Fibroblast of skin of left biceps (primary cell): Measurements from ENCODE around the gene ST7.
"Not testable (repeated sequence)": the region's sequence is repeated elsewhere in the genome, so short reads cannot be mapped to it uniquely, and the experiment has no call there.

Source experiments
- DNase-seq, 2 experiments: peaks; one replicate each; pipeline ENCODE4 v3.0.0-alpha.2; 2013; ENCODE audit warnings: low read depth in 2 of 2

The ST7 gene

DNA sequence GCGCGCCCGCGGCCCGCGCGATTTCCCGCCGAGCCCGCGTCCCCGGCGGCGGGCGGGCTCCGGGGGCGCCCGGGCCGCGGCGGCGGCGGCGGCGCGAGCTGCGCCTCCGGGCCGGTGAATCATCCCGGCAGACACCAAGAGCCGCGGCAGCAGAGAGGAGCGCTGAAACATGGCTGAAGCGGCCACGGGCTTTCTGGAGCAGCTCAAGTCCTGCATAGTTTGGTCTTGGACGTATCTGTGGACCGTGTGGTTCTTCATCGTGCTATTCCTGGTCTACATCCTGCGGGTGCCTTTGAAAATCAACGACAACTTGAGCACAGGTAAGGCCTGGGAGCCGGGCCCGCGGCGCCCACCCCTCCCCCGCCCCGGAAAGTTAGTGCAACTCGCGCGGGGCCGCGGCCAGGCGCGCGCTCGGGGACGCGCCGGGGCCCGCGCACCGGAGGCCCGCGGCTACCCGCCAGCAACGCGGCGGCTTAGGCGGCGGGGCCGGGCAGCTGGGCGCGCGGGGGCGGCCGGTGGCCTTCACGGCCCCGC is at the start of gene ST7:
TSS of gene ST7 (plus strand) at position 130 of the 534 bp plus-strand sequence. CDS start at position 170, 40 bp downstream.
- no peak for DNase-seq

- no peak for DNase-seq
These were observed 46.9 kb upstream of the ST7 start for GRCh38 chr7:116906391-116906790.

DNA sequence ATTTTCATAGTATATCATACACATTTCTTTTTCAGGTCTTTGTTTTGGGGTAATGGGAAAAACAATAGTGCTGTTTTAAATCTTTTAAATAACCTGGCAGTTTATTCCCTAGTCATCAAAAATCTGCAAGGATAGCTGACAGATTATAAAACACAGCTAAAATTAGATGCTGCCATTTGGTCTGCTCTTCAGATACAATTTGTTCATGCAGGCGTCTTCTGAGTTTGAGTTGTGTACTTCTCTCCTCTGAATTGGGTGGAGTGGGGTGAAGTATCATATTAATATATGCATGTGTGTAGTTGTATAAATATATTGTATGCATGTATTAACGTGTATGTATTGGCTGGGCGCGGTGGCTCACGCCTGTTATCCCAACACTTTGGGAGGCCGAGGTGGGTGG is 42.9 kb upstream of the ST7 start:
- DNase-seq: no peak

DNA sequence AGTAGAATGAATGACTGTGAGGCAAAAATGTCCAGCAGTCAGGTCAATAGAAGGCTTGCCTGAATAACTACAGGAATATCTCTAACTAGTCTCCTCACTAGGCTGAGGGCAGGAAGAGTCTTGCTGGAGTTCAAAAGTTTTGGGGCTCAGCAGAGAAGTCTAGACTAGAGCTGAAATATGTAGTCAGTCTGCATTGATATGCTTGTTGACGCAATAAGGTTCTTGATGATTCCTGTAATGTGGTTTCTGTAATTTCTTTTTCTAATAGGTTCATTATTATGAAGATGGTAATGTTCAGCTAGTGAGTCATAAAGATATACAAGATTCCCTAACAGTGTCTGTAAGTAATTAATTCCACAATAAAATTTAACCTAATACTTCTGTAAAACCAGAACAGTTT is 41.5 kb upstream of the ST7 start:
- peak; percentile 34 to 37 for DNase-seq

DNA sequence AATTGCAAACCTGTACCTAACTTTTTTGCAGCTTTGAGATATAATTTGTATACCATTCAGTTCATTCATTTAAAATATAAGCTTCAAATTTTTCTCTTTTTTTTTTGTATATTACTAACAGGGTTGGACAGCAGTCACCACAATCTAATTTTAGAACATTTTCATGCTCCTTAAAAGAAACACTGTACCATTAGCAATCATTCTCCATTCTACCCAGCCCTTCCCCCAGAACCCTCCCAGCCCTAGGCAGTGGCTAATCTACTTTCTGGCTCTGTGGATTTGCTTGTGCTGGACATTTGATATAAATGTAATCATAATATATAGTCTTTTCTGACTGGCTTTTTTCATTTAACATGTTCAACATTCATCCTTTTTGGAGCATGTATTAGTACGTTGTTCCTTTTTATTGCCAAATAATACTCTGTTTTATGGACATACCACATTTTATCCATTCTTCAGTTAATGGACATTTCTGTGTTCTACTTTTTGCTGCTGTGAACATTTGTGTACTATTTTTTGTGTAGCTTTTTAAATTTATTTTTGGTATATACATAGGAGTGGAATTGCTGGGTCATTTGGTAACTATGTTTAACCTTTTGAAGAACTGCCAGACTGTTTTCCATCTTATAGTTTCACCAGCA is 40.9 kb upstream of the ST7 start:
- no peak for DNase-seq

GRCh38 chr7:116918704-116919103 is 34.6 kb upstream of the ST7 start:
- peak; percentile 27 to 48 for DNase-seq

DNA sequence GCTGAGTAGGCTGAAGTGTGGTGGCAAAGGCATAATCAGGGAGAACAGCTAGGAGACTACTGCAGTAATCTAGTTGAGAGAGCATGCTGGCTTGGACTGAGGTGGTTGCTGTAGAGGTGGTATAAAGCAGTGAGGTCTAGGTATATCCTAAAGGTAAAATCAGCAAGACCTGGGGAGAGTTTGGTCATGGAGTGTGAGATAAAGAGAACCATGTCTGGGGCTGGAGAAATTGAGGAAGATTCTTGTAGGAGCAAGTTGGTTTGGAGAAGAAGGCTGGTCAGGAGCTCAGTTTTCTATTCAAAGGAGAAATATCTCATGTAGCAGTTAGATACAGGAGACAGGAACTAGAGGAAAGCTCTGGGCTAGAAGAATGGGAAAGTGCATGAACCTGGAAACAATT is 32.9 kb upstream of the ST7 start:
- no peak for DNase-seq

DNA sequence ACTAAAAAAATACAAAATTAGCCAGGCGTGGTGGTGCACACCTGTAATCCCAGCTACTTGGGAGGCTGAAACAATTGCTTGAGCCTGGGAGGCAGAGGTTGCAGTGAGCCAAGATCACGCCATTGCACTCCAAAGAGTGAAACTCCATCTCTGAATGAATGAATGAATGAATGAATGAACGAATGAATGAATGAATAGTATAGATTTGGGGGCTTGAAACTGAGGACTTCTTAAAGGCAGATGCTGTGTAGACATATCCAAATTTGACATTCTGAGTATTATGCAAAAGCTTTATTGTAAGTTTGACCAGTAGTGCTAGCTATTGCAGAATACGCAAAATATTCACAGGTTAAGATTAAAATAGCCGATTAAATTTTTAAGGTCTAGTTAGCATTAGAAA is 30.8 kb upstream of the ST7 start:
- DNase-seq: no peak

DNA sequence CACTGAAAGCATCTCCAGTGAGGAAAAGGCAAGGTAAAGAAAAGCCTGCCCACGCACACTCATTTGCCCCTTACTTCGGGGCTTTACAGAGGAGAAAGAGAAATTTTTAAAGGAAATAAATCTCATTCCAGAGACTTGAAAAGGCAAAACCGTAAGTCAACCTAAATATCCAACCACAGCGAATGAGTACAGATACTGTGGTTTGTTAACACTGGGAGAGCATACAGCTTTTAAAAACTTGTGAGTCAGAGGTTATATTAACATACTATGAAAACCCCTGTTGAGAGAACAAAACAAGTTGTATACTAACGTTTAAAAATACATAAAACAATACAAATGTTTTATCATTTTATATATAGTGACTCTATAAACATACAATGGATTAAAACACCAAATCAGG is 28.6 kb upstream of the ST7 start:
- no peak for DNase-seq

DNA sequence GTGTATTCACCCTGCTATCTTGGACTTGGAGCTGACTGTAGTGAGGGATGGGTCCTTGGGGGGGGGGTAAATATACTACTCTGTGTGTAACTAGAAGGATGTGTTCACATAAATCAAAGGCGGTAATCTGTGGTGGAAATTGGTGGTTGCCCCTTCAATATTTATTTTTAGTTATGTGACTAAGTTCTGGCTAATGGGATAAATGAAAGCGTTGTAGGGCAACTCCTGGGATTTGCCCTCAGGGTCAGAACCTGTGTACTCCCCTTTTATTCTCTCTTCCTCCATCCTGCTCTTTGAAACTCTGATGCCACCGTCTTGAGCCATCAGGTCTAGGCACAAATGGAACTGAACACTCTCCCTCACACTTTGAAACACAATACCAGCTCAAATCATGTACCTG is 24.3 kb upstream of the ST7 start:
- no peak for DNase-seq

GRCh38 chr7:116929914-116930913 is 23.1 kb upstream of the ST7 start:
- peak in 1 of 2 experiments; percentile 33 for DNase-seq

GRCh38 chr7:116932566-116932965 is 20.7 kb upstream of the ST7 start:
- no peak for DNase-seq

- DNase-seq: no peak
These were observed 19.8 kb upstream of the ST7 start for GRCh38 chr7:116933465-116933864.

DNA sequence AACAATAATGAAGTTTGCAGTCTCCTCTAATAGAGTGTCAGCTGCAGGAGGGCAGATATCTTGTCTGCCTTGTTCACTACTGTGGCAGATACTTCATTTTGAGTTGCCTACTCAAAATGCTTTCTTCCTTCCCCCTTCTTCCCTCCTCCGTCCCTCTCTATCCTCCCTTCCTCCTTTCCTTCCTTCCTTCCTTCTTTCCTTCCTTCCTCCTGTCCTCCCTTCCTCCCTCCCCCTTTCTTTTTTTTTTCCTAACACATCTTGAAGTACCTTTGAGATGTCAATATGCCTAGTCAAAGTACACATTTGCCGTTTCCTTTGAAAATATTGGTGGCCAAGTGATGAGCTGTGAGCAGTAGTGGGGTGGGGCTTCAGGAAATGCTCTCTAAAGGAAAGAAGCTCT is 18.7 kb upstream of the ST7 start:
- DNase-seq: no peak

DNA sequence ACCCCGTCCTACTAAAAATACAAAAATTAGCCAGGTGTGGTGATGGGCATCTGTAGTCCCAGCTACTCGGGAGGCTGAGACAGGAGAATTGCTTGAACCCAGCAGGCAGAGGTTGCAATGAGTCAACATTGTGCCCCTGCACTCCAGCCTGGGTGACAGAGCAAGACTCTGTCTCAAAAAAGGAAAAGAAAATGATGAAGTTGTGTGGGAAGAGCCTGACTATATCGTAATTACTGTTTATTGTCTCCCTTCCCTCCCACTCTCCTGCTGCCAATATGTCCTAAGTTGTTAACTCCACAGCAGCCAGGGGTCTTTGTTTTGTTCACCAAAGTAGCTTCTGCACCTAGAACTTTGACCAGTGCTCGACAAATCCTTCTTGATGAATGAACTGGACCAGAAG is 16.5 kb upstream of the ST7 start:
- DNase-seq: not testable (repeated sequence)

DNA sequence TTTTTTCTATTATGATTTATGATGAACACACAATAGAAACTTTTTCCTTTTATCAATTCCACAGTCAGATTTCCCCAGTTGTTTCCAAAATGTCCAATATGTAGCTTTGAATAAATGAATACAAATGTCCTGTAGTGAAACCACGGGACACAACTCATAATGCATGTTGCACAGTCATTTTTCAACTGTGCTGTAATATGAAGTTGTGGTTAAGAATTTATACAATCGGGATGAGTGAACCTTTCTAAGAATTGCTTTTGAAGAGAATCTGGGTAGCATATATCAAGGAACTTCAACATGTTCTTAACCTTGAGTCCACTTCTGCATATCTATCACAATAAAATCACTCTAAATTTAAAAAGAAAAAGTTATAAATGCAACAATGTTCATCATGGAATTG is 14.6 kb upstream of the ST7 start:
- DNase-seq: no peak

DNA sequence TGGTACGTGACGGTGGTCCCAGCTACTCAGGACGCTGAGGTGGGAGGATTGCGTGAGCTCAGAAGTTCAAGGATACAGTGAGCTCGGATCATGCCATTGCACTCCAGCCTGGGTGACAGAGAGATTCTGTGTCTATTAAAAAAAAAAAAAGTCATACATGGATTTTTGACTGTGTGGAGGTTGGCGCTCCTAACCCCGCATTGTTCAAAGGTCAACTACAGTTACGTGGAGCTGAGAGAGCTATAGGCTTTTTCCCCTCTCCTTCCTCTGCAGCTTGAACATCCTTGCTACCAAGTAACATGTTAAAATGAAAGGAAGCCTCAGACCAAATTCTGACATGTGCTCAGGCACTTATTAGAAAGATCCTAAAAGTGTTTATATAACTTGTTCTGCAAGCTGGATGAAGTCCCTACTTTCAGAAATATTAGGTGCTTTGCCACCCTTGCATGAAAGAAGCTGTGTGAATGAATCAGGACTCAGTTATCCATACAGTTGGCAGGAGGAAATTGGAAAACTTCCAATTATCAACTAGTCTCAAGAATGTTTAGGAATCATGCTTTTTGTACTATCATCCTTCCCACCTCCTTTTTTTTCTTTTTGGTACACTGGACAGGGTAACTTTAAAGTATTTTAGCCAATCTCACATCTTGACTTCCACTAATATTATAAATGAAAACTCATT is 12.5 kb upstream of the ST7 start:
- no peak for DNase-seq

DNA sequence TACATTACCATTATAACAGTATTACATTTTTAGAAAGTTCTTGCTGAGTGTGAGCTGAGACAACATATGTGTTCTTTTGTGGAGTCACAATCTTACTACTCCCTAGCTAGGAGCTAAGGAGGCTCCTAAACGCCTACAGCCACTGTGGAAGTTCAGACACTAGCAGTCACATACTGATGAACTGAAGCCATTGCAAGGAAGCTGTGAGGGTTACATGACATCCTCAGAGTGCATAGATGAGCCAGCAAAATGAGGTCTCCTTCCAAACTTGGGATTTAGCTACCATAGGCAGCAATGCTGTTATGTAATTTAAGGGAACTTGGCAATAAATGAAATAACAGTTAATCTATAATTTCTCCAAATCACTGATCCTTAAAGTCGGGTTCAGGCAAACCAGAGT is 10.8 kb upstream of the ST7 start:
- DNase-seq: no peak

DNA sequence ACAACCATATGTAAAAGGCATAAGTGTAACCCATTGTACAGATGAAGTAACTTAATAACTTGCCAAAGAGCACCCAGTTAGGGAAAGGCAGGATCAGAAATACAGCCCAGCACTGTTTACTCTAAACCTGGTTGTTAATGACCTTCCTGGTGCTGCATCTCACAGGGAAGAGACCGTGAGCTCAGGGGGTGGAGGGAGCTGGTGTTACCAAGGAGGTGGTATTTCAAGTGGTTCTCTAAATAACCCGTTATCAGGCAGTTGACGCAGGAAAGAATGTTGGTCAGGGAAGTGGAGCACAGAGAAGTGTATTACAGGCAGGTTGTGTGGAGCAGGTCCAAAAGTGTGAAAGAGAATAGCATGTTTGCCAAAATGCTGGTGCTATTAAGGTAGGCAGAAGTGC is 4.4 kb upstream of the ST7 start:
- no peak for DNase-seq

DNA sequence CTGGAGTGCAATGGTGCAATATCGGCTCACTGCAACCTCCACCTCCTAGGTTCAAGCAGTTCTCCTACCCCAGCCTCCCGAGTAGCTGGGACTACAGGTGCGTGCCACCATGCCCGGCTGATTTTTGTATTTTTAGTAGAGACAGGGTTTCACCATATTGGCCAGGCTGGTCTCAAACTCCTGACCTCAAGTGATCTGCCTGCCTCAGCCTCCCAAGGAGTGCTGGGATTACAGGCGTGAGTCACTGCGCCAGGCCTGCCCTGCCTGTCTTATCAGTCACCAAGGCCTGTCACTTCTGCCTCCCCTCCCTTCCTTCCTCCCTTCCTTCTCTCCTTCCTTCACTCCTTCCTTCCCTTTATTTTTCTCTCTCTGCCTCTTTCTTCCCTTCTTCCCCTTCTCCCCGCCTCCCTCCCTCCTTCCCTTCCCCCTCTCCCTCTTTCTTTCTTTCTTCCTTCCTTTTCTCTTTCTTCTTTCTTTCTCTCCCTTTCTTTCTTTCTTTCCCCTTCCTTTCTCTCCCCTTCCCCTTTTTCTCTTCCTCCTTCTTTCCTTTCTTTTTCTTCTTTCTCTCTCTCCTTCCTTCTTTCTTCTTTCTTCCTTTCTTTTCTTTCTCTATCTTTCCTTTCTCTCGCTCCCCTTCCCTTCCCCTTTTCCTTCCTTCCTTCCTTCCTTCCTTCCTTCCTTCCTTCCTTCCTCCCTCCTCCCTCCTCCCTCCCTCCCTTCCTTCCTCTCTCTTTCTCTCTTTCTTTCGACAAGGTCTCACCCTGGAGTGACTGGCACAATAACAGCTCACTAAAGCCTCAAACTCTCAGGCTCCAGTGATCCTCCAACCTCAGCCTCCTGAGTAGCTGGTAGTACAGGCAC is 3.1 kb upstream of the ST7 start:
- DNase-seq: no peak

DNA sequence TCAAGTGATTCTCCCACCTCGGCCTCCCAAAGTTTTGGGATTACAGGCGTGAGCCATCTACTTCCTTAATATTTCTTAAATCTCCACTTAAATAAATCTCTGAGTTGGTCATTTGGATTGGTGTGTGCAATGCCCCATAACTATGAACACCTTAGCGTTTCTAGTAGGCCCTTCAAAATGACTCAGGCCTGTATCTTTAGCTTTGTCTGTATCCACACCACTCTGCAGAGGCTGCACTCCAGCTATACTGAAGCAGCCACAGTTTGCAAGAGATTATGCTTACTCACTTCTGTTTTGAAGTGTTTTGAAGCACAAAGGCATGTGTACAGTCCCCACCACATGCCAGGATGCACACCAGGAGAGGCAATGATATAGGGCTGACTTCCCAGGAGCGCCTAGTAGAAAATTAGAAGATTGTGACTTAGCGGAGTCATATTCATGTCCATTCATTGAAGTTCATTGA is 2.4 kb upstream of the ST7 start:
- DNase-seq: no peak
